ENCODE measurements around the gene FTH1. TPM values are rescaled to one million over a fixed set of nuclear protein-coding genes. Genes with fewer than 3 reads are reported as not detected.
A peak's percentile ranks its signal among the peaks of the same experiment; 100 is the strongest.

FTH1 gene
- total RNA-seq, 1 experiment from 2014 or later, result 2,410 TPM

- DNase-seq (ENCODE audit: extremely low read depth, low read depth), result no peak
These were observed 13.5 kb upstream of the FTH1 start for GRCh38 chr11:61980783-61981541.

GRCh38 chr11:61978703-61979661 lies 11.5 kb upstream of the FTH1 start:
- DNase-seq (ENCODE audit: extremely low read depth, low read depth), result no peak

DNA sequence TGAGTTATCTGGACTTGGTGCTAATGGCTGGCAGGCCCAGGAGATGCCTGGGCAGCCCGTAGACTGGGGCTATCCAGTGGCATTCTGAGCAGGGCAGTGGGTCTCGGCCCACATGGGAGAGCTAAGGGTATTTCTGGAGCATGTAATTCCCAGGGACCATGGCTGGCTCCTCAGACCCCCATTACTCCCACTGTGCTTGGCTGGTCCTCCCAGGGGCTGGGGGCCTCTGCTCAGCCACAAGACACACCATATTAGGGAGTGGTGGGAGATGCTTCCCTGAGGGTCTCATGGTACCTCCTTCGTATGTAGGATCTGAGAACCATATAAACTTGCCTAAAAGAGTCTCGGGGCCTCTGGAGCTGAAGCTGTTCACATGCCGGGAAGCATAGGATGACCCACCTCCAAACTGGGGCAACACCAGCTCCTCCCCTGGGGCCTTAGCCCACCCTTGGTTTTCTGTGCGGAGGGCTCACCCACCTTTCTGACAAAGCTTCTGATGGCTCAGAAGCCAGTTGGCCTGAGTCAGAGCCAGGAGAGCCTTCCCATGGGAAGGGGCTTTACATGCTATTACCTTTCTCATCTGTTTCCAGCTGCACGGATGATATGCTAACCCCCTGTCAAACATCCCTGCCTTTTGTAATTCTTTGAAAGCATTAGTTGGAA lies 9.5 kb upstream of the FTH1 start:
- DNase-seq (ENCODE audit: extremely low read depth, low read depth), result no peak

DNA sequence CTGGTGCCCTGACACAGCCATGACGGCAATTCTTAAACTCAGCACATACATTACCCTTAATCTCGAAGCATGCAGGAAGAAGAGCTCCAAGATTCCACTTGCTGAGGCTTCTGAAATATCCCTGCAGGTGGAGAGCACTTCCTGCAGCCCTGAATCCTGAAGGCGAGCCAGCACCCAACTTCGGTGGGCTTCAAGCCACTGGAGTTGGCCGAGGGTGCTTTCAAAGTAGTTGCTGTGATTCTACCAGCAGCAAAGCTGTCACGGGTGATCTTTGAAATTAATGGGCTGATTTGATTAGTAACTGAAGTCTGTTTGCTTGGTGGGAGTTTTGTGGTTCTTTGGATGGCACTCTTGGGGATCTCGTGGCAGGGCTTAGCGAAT lies 9.0 kb upstream of the FTH1 start:
- no peak for DNase-seq (ENCODE audit: extremely low read depth, low read depth)

DNA sequence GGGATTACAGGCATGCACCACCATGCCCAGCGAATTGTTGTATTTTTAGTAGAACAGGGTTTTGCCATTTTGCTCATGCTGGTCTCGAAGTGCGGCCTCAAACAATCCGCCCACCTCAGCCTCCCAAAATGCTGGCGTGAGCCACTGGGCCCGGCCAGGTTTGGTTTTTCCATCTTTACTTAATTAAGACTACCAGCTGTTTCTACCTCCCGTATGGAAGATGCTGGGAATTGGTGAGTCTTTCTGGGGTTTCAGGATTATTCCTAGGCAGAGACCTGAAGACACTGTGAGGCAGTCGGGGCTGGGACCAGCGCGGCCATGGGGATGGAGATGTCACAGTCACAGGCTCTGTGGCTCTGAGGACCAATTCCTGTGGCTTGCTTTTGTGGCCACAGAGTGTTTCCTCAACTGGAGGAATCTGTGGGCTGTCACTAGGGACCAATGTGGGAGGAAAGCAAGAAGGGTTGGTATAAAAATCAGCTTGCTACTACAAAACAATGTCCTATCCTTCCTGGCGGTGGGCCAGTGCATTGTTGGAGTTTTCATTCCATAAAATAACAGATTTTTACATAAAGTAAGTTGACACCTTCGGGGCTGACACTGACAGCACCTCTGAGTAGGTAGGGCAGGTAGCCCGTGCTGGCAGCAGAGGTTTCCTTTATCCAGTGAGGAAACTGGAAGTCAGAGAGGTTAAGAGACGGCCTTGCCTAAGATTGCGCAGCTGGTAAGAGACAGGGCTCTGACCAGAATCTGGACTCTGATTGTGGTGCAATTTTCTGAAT lies 8.4 kb upstream of the FTH1 start:
- no peak for DNase-seq (ENCODE audit: extremely low read depth, low read depth)

DNA sequence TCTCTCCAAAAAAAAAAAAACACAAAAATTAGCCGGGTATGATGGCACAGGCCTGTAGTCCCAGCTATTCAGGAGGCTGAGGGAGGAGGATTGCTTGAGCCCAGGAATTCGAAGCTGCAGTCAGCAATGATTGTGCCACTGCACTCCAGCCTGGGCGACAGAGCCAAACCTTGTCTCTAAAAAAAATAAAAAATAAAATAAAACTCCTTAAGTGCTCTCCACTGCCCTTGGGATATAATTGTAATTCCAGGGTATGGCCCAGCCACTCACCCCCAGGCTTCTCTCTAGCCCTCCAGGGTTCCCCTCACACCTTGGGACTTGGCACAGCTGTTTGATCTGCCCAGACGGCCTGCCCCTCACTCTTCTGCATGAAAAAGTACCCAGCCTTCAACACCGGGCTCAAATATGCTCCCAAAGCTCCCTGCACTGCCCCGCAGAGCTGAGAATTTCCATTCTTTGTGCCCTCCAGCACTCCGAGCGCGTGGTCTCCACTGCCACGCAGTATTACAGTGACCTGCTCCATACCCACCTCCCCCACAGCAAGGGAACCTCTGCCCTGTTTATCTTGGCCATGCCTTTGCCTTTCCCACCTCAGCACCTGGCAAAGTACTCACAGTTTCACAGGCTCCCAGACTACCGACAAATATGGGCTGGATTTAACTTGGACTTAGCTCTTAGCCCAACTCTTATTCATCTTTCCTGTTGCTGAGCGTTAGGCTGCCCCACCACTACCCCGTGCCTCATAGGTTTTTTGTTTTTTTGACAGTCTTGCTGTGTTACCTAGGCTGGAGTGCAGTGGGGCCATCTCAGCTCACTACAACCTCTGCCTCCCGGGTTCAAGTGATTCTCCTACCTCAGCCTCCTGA lies 7.6 kb upstream of the FTH1 start:
- no peak for DNase-seq (ENCODE audit: extremely low read depth, low read depth)

GRCh38 chr11:61973476-61974162 lies 6.2 kb upstream of the FTH1 start:
- no peak for DNase-seq (ENCODE audit: extremely low read depth, low read depth)

DNA sequence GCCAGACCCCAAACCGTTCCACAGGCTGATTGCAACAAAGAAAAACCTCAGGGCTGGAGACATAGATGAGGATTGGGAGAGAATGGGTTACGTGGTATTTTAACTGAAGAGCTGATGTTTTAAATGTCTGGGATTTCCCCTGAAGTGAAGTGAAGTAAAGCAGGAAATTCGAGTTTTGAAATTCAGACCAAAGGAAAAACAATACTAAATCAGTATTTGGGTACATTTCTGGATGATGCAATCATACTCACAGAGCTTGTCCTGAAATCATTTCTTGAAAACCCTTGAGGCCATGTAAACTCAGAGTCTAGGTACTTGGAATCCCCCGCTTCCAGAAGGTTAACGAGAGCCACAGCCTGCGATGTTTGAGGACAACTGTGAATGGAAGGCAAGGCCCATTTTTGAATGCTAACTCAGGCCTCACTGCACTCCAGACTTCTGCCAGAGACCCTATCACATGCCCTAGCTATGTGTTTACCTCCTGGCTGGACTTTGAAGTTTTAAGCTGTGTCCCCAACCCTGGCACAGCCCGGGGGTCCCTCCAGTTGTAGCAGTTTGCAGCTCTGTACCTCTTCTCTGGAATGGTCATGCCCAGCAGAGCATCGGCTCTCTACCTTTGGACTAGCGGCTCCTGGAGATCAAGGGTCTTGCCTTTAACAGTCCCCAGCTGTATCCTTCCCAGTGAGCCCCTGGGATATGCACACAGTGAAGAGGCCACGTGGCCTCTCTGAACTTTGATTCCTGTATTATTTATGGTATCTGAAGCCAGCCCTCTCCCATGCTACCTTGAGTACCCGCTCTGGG lies 5.4 kb upstream of the FTH1 start:
- DNase-seq (ENCODE audit: extremely low read depth, low read depth), result no peak

GRCh38 chr11:61972112-61972671 lies 4.8 kb upstream of the FTH1 start:
- no peak for DNase-seq (ENCODE audit: extremely low read depth, low read depth)

GRCh38 chr11:61971248-61972111 lies 4.0 kb upstream of the FTH1 start:
- peak; percentile 95 for DNase-seq (ENCODE audit: extremely low read depth, low read depth)

DNA sequence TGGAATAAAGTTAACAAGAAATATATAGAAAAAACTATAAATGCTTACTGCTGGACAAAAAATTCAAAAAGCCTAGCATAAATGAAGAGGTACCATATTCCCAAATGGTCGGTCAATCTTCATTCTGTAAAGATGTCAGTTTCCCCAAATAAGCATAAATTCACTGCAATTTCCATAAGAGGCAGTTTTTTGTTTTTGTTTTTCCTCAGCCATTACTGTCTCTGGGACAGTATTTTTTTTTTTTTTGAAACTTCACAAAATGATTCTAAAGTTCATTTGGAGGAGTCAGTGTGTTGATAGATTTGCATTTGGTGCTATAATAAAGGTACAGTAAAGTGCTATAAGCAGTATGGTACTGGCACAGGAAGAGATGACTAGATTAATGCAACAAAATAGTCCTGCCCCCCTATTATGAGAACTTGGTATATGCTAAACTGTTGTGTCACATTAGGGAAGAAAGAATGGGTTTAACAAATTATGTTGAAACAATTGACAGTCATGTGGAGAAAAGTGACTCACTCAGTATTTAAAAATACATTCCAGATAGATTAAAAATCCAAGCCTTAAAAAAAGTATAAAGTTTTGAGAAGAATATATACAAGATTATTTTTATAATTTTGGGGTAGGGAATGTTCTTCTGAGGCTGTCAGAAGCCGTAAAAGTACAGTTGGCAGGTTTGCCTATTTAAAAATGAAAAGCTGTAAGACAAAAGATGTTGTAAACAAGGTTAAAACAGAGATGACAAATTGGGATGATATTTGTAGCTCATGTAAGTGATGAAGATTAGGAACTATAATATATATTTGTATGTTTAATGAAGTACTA lies 2.6 kb upstream of the FTH1 start:
- DNase-seq (ENCODE audit: extremely low read depth, low read depth), result peak; percentile 64

- no peak for DNase-seq (ENCODE audit: extremely low read depth, low read depth)
These were observed 1.9 kb upstream of the FTH1 start for GRCh38 chr11:61969391-61969758.

- no peak for DNase-seq (ENCODE audit: extremely low read depth, low read depth)
These were observed 1.4 kb upstream of the FTH1 start for GRCh38 chr11:61968758-61969390.

GRCh38 chr11:61967924-61968757 lies 707 bp upstream of the FTH1 start:
- DNase-seq (ENCODE audit: extremely low read depth, low read depth), result no peak

DNA sequence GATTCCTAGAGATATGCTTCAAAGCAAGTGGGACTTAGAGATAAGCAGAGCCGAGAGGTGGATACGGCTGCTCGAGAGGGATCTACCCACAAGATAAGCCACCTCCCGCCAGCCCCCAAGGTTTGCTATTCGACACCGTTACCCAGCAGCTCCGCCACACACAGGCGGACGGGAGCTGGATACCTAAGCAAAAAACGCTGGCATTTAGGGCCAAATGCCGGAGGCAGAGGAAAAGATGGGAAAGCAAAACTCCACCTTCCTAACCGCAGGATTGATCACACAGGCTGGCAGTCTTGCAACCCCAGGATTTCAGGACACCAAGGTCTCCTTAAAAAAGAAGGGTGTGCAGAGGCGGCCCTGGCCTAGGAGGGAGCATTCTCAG lies 709 bp downstream of the FTH1 start:
- DNase-seq (ENCODE audit: extremely low read depth, low read depth), result no peak

Measured in NCI-H460 (cell line).